ES-I3 (cell line): ENCODE results near the gene PARD3B.

Experiments used
- H3K36me3 ChIP-seq: 2 replicates; pipeline ENCODE4 v1.6.1; 2013; ENCODE audit warnings: mild to moderate bottlenecking, low read length, control low read depth, moderate library complexity; ENCODE audit not compliant: insufficient read depth
- H3K4me1 ChIP-seq: 2 replicates; pipeline ENCODE4 v1.6.1; 2013; ENCODE audit warnings: mild to moderate bottlenecking, control low read depth, low read length; ENCODE audit not compliant: insufficient read depth
- H3K9ac ChIP-seq: 2 replicates; pipeline ENCODE4 v1.6.1; 2013; ENCODE audit warnings: low read depth, mild to moderate bottlenecking, low read length, moderate library complexity
- H3K9me3 ChIP-seq: 2 replicates; pipeline ENCODE4 v1.6.1; 2013; ENCODE audit warnings: mild to moderate bottlenecking, low read length, moderate library complexity; ENCODE audit not compliant: control insufficient read depth, insufficient read depth

Gene PARD3B

DNA sequence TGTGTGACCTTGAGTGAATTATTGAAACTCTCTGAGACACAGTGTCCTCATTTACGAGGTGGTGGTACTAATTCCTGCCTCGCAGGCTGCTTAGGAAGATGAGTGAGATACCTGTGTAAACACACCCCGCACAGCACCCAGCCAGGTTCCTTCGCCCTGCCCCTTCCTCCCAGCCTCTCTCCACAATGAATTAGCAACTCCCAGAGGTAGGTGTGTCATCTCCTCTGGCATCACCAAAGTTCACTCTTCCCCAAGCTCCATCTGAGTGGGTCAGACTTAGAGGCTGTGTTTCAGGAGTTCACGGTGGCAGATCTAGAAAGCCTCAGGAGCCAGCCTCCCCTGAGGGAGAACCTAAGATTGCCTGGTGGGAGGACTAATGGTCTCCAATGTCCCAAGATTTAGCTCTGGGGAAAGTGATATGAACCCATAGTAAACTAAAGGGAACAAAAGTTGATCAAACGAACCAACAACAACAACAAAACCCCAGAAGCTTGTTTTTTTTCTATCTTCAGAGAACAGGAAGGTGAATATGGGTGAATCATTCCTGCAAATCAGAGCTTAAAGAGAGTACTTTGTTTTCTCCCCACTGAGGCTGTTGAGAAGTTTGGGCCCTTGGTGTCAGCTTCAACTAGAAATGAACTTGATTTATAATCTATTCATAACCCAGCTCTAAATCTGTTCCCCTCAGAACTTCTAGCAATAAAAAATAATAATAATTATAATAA is 1092.7 kb downstream of the PARD3B start:
- Histone ChIP-seq H3K36me3 (no peaks in the 10 kb centered on the region), H3K9ac (no peak overlapping the region), H3K4me1 (peaks cover 16% of the 10 kb centered on the region), H3K9me3 (no peaks in the 10 kb centered on the region)

DNA sequence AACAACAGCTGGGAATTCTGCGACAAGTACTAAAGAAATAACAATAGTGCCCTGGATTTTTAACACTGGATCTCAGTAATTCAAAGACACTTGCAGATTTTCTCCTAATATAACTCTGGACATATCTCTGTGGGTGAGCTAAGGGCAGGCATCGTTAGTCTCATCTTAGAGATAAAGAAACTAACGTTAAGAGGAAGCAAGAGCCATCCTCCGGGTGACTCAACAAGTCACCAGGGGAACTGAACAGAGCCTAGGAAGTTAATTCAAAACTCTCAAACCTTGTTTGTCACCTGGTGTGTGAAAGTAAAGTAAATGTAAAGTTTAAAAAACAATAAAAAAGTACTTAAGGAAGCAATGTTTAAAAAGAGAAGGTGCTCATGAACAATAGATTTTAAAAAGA is 1095.4 kb downstream of the PARD3B start:
- no peak overlapping the region for H3K9ac ChIP-seq
- H3K9me3 ChIP-seq, result no peaks in the 10 kb centered on the region
- peaks cover 20% of the 10 kb centered on the region for H3K4me1 ChIP-seq
- no peaks in the 10 kb centered on the region for H3K36me3 ChIP-seq

DNA sequence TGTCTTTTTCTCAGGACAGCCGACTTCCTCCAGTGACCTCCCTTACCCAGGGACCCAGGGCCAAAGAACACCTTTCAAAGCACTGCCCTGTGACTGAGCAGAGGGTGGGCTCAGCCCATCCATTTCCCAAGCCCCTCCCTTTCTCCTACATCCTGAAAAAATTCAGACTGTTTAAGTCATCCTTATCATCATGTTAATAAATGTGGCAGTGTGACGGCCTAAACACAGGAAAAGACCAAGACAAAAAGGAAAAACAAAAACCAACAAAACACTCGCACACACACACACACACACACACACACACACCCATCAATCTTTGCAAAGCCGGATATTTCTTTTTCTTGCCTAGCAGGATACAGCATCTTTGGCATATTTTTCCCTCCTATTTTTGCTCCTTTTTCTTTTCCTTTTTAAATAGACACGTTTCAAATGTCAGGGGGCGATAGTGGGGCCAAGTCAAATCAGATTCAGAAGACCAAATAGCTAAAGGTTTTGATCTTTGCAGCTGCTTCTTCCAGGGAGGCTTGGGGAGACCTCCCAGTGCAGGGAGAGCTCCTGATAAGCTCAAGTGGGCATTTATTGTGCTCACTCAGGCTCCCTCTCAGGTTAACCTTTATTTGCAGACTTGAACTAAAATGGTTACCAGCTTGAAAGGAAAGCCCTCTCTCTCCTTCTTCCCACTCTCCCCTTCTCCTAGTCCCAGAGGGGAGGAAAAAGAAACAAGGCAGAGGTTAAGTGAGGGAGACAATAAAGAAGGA is 1097.5 kb downstream of the PARD3B start:
- no peak overlapping the region for H3K9ac ChIP-seq
- H3K36me3 ChIP-seq, result no peaks in the 10 kb centered on the region
- no peaks in the 10 kb centered on the region for H3K9me3 ChIP-seq
- peaks cover 14% of the 10 kb centered on the region for H3K4me1 ChIP-seq

DNA sequence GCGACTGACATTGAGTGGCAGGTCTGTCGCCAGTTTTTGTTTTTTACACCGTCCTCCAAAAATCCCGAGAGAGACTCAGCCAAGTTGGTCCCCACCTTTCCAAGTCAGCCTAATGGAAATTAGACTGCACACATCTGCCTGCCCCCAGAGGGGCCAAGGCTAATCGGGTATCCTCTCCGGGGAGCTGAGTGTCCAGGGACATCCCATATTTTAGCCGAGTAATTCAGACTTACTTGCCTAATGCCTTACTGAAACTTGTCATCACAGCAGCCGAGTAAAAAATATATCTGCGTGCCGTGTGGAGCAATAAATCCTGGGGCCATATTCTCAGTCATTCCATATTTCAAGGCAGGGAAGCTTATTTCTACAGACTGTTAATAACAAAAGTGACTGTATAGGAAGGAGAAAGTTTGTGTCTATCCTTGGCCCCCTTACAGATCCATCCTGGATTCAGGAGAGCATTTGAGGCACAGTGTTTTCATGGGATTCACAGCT is 1098.2 kb downstream of the PARD3B start:
- H3K9ac ChIP-seq, result no peak overlapping the region
- H3K36me3 ChIP-seq, result no peaks in the 10 kb centered on the region
- peaks cover 14% of the 10 kb centered on the region for H3K4me1 ChIP-seq
- no peaks in the 10 kb centered on the region for H3K9me3 ChIP-seq

DNA sequence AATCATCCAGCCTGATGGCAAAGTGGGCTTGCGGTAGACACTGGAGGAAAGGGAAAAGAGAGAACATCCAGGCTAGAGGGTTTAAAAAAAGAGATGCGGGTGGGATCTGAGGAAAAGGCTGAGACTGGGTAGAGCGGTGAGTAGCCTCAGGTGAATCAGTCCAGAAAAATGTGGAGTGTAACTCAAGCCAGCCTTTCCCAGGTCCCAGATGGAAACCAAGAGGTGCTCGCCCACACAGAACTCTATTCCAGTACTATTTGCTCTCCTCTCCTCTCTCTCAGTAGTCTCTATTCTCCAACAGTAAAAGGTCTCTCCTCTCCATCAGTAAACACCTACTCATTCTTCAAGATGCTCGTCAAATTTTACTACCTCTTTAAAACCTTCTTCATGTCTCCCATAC is 1098.7 kb downstream of the PARD3B start:
- Histone ChIP-seq H3K4me1 (peaks cover 14% of the 10 kb centered on the region), H3K36me3 (no peaks in the 10 kb centered on the region), H3K9me3 (no peaks in the 10 kb centered on the region), H3K9ac (no peak overlapping the region)

DNA sequence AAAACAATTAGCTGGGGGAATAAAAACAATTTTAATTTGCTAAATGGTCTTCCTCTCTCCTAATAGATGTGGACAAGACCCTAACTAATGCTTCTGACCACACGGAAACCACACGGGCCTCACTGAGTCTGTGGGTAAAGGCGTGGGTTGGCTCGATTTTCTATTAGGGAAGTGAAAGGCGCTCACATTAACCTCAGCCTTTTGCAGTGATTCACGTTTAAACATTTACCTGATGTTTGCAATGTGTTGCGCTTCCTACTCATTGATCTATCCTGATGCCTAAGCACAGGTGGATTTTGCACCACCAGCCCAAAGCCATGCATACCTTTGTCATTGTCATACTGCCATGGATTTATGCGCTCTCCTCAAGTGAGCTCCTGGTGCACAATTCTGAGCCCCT is 1101.4 kb downstream of the PARD3B start:
- no peak overlapping the region for H3K9ac ChIP-seq

DNA sequence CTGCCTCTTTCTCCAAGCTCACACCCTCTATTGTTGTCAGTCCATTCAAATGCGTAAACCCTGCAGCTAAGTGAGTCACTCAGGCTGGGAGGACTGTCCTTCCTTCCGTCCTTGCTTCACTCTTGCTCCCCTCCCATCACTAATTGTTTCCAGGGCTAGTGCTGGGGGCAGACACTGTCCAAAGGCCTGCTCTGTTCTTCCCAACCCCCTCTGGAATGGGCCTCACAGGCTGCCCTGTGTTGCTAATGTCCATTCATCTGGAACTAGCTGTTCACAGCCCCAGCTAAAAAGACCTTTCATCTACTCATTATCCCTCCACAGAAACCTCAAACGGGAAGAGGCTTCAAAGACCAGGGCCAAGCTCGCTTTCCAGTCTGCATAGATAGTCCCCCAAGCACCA is 1105.2 kb downstream of the PARD3B start:
- peaks cover 21% of the 10 kb centered on the region for H3K4me1 ChIP-seq
- no peaks in the 10 kb centered on the region for H3K9me3 ChIP-seq
- no peak overlapping the region for H3K9ac ChIP-seq
- H3K36me3 ChIP-seq, result no peaks in the 10 kb centered on the region

More for the DNA sequence above, 1101.4 kb downstream of the PARD3B start:
- Histone ChIP-seq H3K9me3 (no peaks in the 10 kb centered on the region), H3K4me1 (peaks cover 29% of the 10 kb centered on the region), H3K36me3 (no peaks in the 10 kb centered on the region)

DNA sequence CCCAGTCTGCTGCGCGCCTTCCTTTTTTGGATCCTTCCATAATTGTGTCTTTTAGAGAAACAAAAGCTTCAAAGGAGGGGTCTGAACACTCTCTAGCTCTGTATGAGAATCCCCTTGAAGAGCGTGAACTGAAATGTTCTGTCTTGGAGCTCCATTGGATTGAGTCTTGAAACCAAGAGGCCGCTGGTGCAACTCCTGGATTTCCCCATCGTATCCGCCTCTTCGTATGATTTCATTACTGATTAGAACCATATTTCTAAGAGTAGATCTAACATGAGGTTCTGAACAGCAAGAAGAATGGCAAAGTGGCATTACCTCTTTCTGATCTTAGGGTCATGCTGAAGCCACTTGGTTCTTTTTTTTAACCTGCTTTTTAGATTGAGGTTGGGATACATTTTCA is 1105.7 kb downstream of the PARD3B start:
- H3K9ac ChIP-seq, result no peak overlapping the region
- H3K36me3 ChIP-seq, result no peaks in the 10 kb centered on the region
- H3K4me1 ChIP-seq, result peaks cover 21% of the 10 kb centered on the region
- H3K9me3 ChIP-seq, result no peaks in the 10 kb centered on the region

DNA sequence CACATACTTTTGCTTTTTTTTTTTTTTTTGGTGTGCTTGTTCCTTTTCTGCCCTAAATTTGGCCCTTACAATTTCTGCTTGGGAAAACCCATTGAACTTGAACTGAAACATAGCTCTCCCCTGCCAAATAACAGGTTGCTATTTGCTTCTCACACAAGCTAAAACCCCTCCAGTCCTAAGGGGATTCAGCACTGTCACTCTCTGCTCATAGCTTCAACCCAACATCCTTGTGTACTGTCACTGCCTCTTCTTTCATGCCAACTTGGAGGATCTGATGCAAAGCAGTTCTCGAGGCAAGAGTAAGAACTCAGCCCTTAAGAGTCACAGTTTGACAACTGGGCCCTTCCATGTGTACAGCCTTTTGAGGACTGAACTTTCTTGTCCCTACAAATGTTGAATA is 1106.4 kb downstream of the PARD3B start:
- Histone ChIP-seq H3K9ac (no peak overlapping the region), H3K36me3 (no peaks in the 10 kb centered on the region), H3K9me3 (no peaks in the 10 kb centered on the region), H3K4me1 (peaks cover 21% of the 10 kb centered on the region)

DNA sequence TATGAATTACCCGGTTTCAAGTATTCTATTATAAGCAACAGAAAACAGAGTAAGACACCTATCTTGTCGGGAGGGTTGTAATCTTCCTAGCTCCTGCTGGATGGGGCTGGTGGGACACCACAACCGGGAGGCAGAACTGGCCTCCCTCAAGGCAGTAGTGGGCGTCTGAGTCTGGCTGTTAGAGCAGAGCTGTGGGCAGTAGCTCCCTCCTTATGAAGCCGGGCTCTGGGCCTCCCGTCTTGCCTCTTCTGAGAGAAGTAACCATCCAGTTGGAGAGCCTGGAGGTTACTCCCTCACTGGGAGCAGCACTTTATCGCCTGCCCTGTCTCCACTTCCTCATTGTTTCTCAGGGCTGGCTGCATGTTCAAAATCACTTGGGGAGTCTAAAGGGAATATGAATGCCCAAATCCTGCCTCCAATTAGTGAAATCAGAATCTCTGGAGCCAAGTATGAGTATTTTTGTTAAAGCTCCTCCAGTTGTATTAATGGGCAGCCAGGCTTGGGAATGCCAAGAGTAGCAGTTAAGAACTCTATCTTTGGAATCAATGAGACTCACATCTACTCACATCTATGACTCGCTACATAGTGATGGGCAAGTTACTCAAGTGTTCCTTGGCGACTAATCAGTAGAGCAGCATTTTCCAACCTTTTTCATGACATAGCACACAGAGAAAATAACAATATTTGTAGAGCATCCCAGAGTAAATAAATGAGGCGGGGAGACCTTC is 1109.8 kb downstream of the PARD3B start:
- Histone ChIP-seq H3K4me1 (peaks cover 12% of the 10 kb centered on the region), H3K36me3 (no peaks in the 10 kb centered on the region), H3K9me3 (no peaks in the 10 kb centered on the region), H3K9ac (no peak overlapping the region)

DNA sequence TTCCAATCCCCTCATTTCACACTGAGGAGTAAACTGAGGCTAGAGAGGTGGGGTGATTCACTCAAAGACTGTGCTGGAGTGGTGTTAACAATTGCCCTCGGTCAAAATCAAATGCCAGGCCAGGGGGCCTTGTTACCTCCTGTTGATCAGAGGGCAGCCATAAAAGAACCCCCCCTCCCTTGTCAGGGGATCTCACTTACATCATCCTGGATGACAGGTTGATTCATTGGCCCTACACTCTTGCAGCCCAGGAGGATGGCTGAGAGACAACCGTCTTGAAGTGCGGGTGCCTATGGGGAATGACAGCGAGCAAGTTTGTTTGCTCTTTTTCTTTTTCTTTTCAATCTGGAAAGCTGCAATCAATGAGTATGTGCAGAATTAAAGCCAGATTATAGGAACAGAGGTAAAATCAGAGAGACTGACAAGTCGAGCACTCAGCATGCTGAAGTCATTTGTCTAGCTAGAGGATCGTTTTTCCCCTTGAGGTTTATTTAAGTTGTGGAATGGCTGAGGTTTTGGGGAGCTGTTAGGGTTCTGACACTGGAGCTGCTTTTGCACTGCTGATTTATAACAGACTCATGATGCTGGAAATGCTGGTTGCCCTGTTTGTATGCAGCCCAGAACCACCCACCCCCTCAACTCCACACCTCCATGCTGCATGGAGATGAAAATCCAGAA is 1110.6 kb downstream of the PARD3B start:
- Histone ChIP-seq H3K36me3 (no peaks in the 10 kb centered on the region), H3K4me1 (peaks cover 9% of the 10 kb centered on the region)

DNA sequence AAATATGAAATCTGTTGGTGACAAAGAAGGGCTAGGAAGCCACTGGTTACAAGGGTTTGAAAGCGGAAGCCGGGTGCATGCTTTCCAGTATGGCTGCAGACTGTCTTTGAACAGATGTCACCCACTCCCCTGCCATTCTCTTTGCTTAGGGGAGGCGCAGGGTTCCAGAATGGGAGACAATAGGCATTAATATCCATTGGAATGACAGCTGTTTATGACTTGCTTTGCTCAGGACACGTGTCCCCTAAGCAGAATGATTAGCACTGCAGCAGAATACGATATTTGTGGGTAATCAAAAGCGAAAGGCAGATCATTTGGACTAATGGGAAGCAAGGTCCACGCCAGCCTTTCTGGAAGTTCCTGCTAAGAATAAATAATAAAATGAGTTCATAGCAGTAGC is 1111.2 kb downstream of the PARD3B start:
- no peaks in the 10 kb centered on the region for H3K9me3 ChIP-seq
- H3K4me1 ChIP-seq, result peaks cover 4% of the 10 kb centered on the region; the same call in 1 of the 2 replicates
- H3K9ac ChIP-seq, result no peak overlapping the region
- no peaks in the 10 kb centered on the region for H3K36me3 ChIP-seq

More for the DNA sequence above, 1110.6 kb downstream of the PARD3B start:
- H3K9me3 ChIP-seq, result no peaks in the 10 kb centered on the region
- no peak overlapping the region for H3K9ac ChIP-seq

DNA sequence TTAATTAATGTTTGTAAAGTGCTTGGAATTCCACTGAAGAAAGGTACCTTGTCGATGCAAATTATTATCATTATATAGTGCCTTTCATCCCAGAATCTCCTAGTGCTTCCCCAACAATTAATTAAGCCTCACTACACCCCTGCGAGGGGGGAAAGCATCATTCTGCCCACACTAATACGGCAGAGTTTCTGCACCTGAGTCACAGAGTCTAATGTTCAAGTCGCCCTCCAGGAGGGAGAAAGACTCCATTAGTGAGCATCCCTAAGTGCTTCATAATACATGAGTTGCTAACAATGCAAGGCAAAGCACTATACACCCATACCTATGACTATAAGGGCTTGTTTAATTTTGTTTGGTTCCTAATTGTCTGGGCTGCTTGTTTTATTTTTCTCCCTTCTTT is 1111.7 kb downstream of the PARD3B start:
- Histone ChIP-seq H3K4me1 (peaks cover 3% of the 10 kb centered on the region; the same call in 1 of the 2 replicates), H3K9me3 (no peaks in the 10 kb centered on the region), H3K9ac (no peak overlapping the region), H3K36me3 (no peaks in the 10 kb centered on the region)

DNA sequence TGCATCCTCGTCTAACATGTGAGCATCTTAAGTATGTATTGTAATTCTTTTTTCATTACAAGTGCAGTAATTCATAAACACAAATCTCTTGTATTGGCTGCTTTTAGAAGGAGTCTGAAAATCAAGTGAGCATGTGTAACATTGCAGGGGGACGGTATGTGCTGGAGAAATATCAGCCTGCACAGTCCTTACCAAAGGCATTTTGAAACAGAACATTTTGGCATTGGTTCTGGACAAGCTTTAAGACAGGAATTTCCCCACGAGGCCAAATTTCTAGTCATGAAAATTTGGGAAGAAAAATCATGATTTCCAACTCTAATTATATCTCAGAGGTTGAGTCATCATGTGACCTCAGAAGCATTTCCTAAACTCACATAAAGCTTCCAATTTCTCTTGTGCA is 1112.3 kb downstream of the PARD3B start:
- no peak overlapping the region for H3K9ac ChIP-seq
- no peaks in the 10 kb centered on the region for H3K9me3 ChIP-seq
- peaks cover 3% of the 10 kb centered on the region; the same call in 1 of the 2 replicates for H3K4me1 ChIP-seq
- H3K36me3 ChIP-seq, result no peaks in the 10 kb centered on the region
